Measurements from ENCODE around the gene AP1B1. TPM values are rescaled to one million over a fixed set of nuclear protein-coding genes. Genes with fewer than 3 reads are reported as not detected.

Gene AP1B1
- total and polyA plus RNA-seq, 2 of the 4 experiments (the other 2 are of a cell fraction): 55.7 to 70.8 TPM

DNA sequence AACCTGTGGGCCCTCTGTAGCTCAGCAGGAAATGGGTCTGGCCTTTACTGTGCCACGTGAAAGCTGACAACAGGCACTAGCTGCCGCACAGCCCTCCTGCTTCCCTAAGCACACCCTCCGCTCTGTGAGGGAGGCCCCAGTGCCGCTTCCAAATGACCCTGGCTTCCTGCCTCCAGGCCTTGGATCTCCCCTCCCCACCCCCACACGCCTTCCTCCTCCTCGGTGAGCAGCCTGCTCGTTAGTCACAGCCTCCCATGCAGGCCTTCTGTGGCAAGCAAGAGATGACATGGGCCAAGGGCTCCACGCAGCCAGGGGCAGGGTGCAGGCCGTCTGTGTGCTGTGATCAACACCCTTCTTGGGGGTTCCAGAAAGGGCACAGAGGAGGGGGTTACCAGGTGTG, 57.6 kb downstream of the AP1B1 start:
- no peak overlapping the region; the same call in 1 of the 2 replicates for H3K4ac ChIP-seq (ENCODE audit: low read depth, low read length)
- peak overlapping the region; percentile 16 for H3K9ac ChIP-seq (ENCODE audit: low read depth, low read length)
- peak overlapping the region; percentile 15 for H2AK9ac ChIP-seq (replicated peaks; ENCODE audit: low read depth, low read length, poor library complexity)
- intact Hi-C loops (cut with micrococcal nuclease) (no loop called here), dilution Hi-C loops (cut with HindIII; ENCODE audit: low sequenced_read_pairs, unreplicated experiment) (no loop called here), in situ Hi-C loops (cut with MboI; ENCODE audit: low sequenced_read_pairs) (no loop called here)
- H2BK20ac ChIP-seq (ENCODE audit: low read depth, low read length): no peak overlapping the region
- peak overlapping the region; percentile 71; the same call in 1 of the 2 replicates for H3K14ac ChIP-seq (replicated peaks; ENCODE audit: low read depth, low read length)
- H3K23ac ChIP-seq (ENCODE audit: low read depth, low read length): 0 out of 2 replicates have a peak overlapping the region, but pooled peaks have one; percentile 42
- no peak overlapping the region for H3K56ac ChIP-seq (ENCODE audit: extremely low read depth, insufficient read depth, low read length)
- H2BK15ac ChIP-seq (ENCODE audit: low read depth, low read length): no peak overlapping the region
- ChIA-PET POLR2A (ENCODE audit: unreplicated experiment) (no interaction called here), CTCF (no interaction called here)
- H2AK5ac ChIP-seq (ENCODE audit: low read depth, low read length): peak overlapping the region; percentile 50; the same call in 1 of the 2 replicates
- no peaks in the 10 kb centered on the region for H3K27me3 ChIP-seq (ENCODE audit: control insufficient read depth, insufficient read depth, low read length)
- no peaks in the 10 kb centered on the region for H3K9me3 ChIP-seq (ENCODE audit: control insufficient read depth, insufficient read depth, low read length)
- peaks cover 9% of the 10 kb centered on the region for H3K4me1 ChIP-seq (ENCODE audit: control insufficient read depth, insufficient read depth, low read length)
- DNase-seq (peak; percentile 77), ATAC-seq (ENCODE audit: low read depth) (peak; percentile 75)
- H3K4me2 ChIP-seq (ENCODE audit: low read depth, low read length): no peak overlapping the region
- no peak overlapping the region for H3K27ac ChIP-seq (ENCODE audit: insufficient read depth, low read length)
- BruUV-seq (replicated peaks): no TSS peak
- H4K8ac ChIP-seq (ENCODE audit: low read depth in 2 of 2, low read length in 2 of 2): no peak overlapping the region; a peak in 1 of 4 replicates
- H4K91ac ChIP-seq (ENCODE audit: insufficient read depth, low read depth, low read length): no peak overlapping the region
- no peak for TF ChIP-seq MXI1 (IDR thresholded peaks at IDR 0.05; ENCODE audit: borderline replicate concordance, low read depth, low read length)
- no peak for TF ChIP-seq BHLHE40 (IDR thresholded peaks at IDR 0.05; ENCODE audit: low read depth, low read length)
- no peak for TF ChIP-seq POLR2A (IDR thresholded peaks at IDR 0.05; ENCODE audit: low read depth, low read length)
- no peak for TF ChIP-seq FOS (IDR thresholded peaks at IDR 0.05; ENCODE audit: low read depth, low read length)
- no peak for TF ChIP-seq RFX5 (IDR thresholded peaks at IDR 0.05; ENCODE audit: low read depth, low read length)
- no peak for TF ChIP-seq RCOR1 (IDR thresholded peaks at IDR 0.05; ENCODE audit: insufficient replicate concordance, low read length)
- no peak for TF ChIP-seq MAZ (IDR thresholded peaks at IDR 0.05; ENCODE audit: borderline replicate concordance, low read depth, low read length)
- TF ChIP-seq, protein P1, sequence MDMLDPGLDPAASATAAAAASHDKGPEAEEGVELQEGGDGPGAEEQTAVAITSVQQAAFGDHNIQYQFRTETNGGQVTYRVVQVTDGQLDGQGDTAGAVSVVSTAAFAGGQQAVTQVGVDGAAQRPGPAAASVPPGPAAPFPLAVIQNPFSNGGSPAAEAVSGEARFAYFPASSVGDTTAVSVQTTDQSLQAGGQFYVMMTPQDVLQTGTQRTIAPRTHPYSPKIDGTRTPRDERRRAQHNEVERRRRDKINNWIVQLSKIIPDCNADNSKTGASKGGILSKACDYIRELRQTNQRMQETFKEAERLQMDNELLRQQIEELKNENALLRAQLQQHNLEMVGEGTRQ (IDR thresholded peaks at IDR 0.05; ENCODE audit: low read depth, low read length): no peak
- no peak for TF ChIP-seq RAD21 (IDR thresholded peaks at IDR 0.05; ENCODE audit: low read length)
- TF ChIP-seq CEBPB (IDR thresholded peaks at IDR 0.05; ENCODE audit: low read depth, low read length): no peak
- TF ChIP-seq SMC3 (IDR thresholded peaks at IDR 0.05; ENCODE audit: low read depth, low read length): no peak
- H2BK120ac ChIP-seq (ENCODE audit: low read depth, low read length): no peak overlapping the region
- H3K36me3 ChIP-seq (ENCODE audit: control insufficient read depth, insufficient read depth, low read length): peaks cover 46% of the 10 kb centered on the region
- H4K5ac ChIP-seq (ENCODE audit: low read depth, low read length): no peak overlapping the region
- no peak overlapping the region for H3K18ac ChIP-seq (ENCODE audit: low read depth, low read length)
- peak overlapping the region; percentile 61 for H2AFZ ChIP-seq (replicated peaks; ENCODE audit: low read length, poor library complexity)
- peaks cover 0 to 3% of the 10 kb centered on the region in 2 experiments; a peak in 1 of 4 replicates for H3K79me1 ChIP-seq (ENCODE audit: low read depth in 1 of 2, low read length in 2 of 2)
- no peaks in the 10 kb centered on the region; the same call in 1 of the 2 replicates for H4K20me1 ChIP-seq (ENCODE audit: insufficient read depth, low read length)
- peaks cover 5% of the 10 kb centered on the region; the same call in 1 of the 2 replicates for H3K9me1 ChIP-seq (ENCODE audit: insufficient read depth, low read length)
- H2BK5ac ChIP-seq (ENCODE audit: low read depth, low read length, poor library complexity, severe bottlenecking): peak overlapping the region; percentile 15
- H3K4me3 ChIP-seq (ENCODE audit: insufficient read depth, low read depth, low read length): no peak overlapping the region
- 13% methylated on average over 2 of the region's 9 CpGs; no CpG with 5 or more reads in 1 of the 2 experiments for WGBS, 2 experiments (ENCODE audit: extremely low coverage in 2 of 2, insufficient read length in 1 of 2)

Data from IMR-90 (cell line).